ENCODE results near the gene HIP1. TPM values are rescaled to one million over a fixed set of nuclear protein-coding genes. Genes with fewer than 3 reads are reported as not detected.
"Not testable (repeated sequence)": the region's sequence is repeated elsewhere in the genome, so short reads cannot be mapped to it uniquely, and the experiment has no call there.

The HIP1 gene
- total RNA-seq, 2 experiments from 2014 or later = 5.5 to 5.7 TPM

- POLR2A ChIA-PET = interaction anchor here (0.5 to 0.6 kb wide), 2 partner anchors 67 to 165 kb away, joined by 3 read pairs; no protein-coding TSS in a partner anchor
- CTCF ChIA-PET = interaction anchor here (0.6 to 1.0 kb wide), 3 partner anchors 21 to 877 kb away, joined by 3 read pairs; no protein-coding TSS in a partner anchor
These were observed 141.8 kb downstream of the HIP1 start for GRCh38 chr7:75596727-75597614.

- CTCF ChIA-PET = interaction anchor here (0.6 kb wide), 1 partner anchor 315 kb away, joined by 3 read pairs; no protein-coding TSS in a partner anchor
- POLR2A ChIA-PET = interaction anchor here (0.6 kb wide), 1 partner anchor 69 kb away, joined by 5 read pairs; no protein-coding TSS in a partner anchor
These were observed 143.0 kb downstream of the HIP1 start for GRCh38 chr7:75595766-75596165.

- CTCF ChIA-PET, POLR2A ChIA-PET: not testable (repeated sequence)
These were observed 145.1 kb downstream of the HIP1 start for GRCh38 chr7:75593500-75594184.

GRCh38 chr7:75591467-75592255 is 147.1 kb downstream of the HIP1 start:
- CTCF ChIA-PET = interaction anchor here (1.0 kb wide), 1 partner anchor 10 kb away, joined by 3 read pairs; no protein-coding TSS in a partner anchor
- POLR2A ChIA-PET = interaction anchor here (0.6 kb wide), 1 partner anchor 672 kb away, joined by 7 read pairs; no protein-coding TSS in a partner anchor

GRCh38 chr7:75590373-75591005 is 148.3 kb downstream of the HIP1 start:
- POLR2A ChIA-PET = no interaction called here

GRCh38 chr7:75584354-75584753 is 154.4 kb downstream of the HIP1 start:
- CTCF ChIA-PET = no interaction called here
- POLR2A ChIA-PET = no interaction called here

More at GRCh38 chr7:75590373-75591005, 148.3 kb downstream of the HIP1 start:
- CTCF ChIA-PET = no interaction called here

GRCh38 chr7:75583255-75583654 is 155.5 kb downstream of the HIP1 start:
- POLR2A ChIA-PET = no interaction called here
- CTCF ChIA-PET = no interaction called here

- CTCF ChIA-PET = no interaction called here
- POLR2A ChIA-PET = no interaction called here
These were observed 158.8 kb downstream of the HIP1 start for GRCh38 chr7:75579899-75580298.

GRCh38 chr7:75578081-75578480 is 160.7 kb downstream of the HIP1 start:
- POLR2A ChIA-PET = no interaction called here
- CTCF ChIA-PET = no interaction called here

- ChIA-PET POLR2A (no interaction called here), CTCF (interaction anchor here (0.6 kb wide), 2 partner anchors 97 to 109 kb away, joined by 3 read pairs; no protein-coding TSS in a partner anchor)
These were observed 163.1 kb downstream of the HIP1 start for GRCh38 chr7:75575488-75576121.

- POLR2A ChIA-PET = no interaction called here
These were observed 165.2 kb downstream of the HIP1 start for GRCh38 chr7:75573477-75574019.

GRCh38 chr7:75572814-75573213 is 165.9 kb downstream of the HIP1 start:
- CTCF ChIA-PET = no interaction called here
- POLR2A ChIA-PET = no interaction called here

More at GRCh38 chr7:75573477-75574019, 165.2 kb downstream of the HIP1 start:
- CTCF ChIA-PET = interaction anchor here (0.7 kb wide), 2 partner anchors 16 to 459 kb away, joined by 3 to 5 read pairs; no protein-coding TSS in a partner anchor

- ChIA-PET CTCF (no interaction called here), POLR2A (no interaction called here)
These were observed 166.3 kb downstream of the HIP1 start for GRCh38 chr7:75572396-75572795.

- CTCF ChIA-PET = no interaction called here
These were observed 167.5 kb downstream of the HIP1 start for GRCh38 chr7:75571209-75571608.

GRCh38 chr7:75569629-75570282 is 169.0 kb downstream of the HIP1 start:
- POLR2A ChIA-PET, CTCF ChIA-PET: not testable (repeated sequence)

More at GRCh38 chr7:75571209-75571608, 167.5 kb downstream of the HIP1 start:
- POLR2A ChIA-PET = no interaction called here

- ChIA-PET POLR2A (no interaction called here), CTCF (no interaction called here)
These were observed 170.7 kb downstream of the HIP1 start for GRCh38 chr7:75567948-75568595.

GRCh38 chr7:75565132-75565837 is 173.5 kb downstream of the HIP1 start:
- ChIA-PET POLR2A (no interaction called here), CTCF (interaction anchor here (0.6 kb wide), 1 partner anchor 22 kb away, joined by 4 read pairs; no protein-coding TSS in a partner anchor)

Measured in activated CD8-positive, alpha-beta memory T cell treated with anti-CD3 and anti-CD28 coated beads for 36 hours (primary cell).